IPS-15b (cell line): Measurements from ENCODE around the gene SURF2.
"Not testable (repeated sequence)": the region's sequence is repeated elsewhere in the genome, so short reads cannot be mapped to it uniquely, and the experiment has no call there.

Experiments used
- H3K27me3 ChIP-seq: one replicate; pipeline ENCODE4 v1.6.1; 2013; ENCODE audit warnings: low read length; ENCODE audit not compliant: control insufficient read depth, insufficient read depth
- H3K36me3 ChIP-seq: one replicate; pipeline ENCODE4 v1.6.1; 2013; ENCODE audit warnings: low read length; ENCODE audit not compliant: control insufficient read depth, insufficient read depth
- H3K4me1 ChIP-seq: one replicate; pipeline ENCODE4 v1.6.1; 2013; ENCODE audit warnings: mild to moderate bottlenecking, low read length; ENCODE audit not compliant: control insufficient read depth, insufficient read depth
- H3K4me3 ChIP-seq: one replicate; pipeline ENCODE4 v1.5.1; 2013; ENCODE audit warnings: low read depth, low read length
- H3K9ac ChIP-seq: one replicate; pipeline ENCODE4 v1.6.1; 2013; ENCODE audit warnings: low read depth, mild to moderate bottlenecking, low read length
- H3K9me3 ChIP-seq: one replicate; pipeline ENCODE4 v1.6.1; 2013; ENCODE audit warnings: mild to moderate bottlenecking, low read length; ENCODE audit not compliant: control insufficient read depth, insufficient read depth

Gene SURF2

GRCh38 chr9:133383438-133383837 lies 27.1 kb downstream of the SURF2 start:
- no peak overlapping the region for H3K9ac ChIP-seq
- no peaks in the 10 kb centered on the region for H3K36me3 ChIP-seq
- no peak overlapping the region for H3K4me3 ChIP-seq
- H3K27me3 ChIP-seq, result peaks cover 8% of the 10 kb centered on the region
- no peaks in the 10 kb centered on the region for H3K4me1 ChIP-seq
- no peaks in the 10 kb centered on the region for H3K9me3 ChIP-seq

DNA sequence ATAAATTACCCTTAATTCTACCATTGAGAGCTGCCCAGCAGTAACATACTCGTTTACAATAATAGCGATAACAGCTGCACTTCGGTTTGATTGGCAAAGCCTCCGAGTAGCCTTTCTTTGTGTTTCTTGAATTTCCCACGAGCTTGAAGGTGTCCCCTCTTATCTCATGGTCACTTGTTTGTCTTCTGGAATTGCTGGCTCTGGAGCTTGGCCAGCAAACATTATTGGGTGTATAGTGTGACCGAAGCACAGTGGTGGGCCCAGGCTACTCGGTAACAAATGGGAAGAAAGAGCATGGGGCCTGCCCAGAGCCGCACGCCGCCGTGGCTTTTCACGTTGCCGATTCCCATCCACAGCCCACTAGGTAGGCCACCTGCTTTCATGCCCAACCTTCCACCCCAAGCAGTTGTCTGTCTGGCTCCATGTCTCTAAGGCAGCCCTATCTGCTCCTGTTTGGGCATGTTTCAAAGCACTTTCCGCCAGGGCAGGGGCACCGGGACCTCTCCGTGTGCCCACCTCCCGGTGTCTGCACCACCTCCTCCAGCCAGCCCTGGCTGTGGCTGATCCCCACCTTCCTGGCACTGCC lies 28.5 kb downstream of the SURF2 start:
- Histone ChIP-seq H3K9me3 (no peaks in the 10 kb centered on the region), H3K27me3 (no peaks in the 10 kb centered on the region), H3K4me3 (no peak overlapping the region), H3K9ac (no peak overlapping the region), H3K4me1 (no peaks in the 10 kb centered on the region), H3K36me3 (no peaks in the 10 kb centered on the region)

DNA sequence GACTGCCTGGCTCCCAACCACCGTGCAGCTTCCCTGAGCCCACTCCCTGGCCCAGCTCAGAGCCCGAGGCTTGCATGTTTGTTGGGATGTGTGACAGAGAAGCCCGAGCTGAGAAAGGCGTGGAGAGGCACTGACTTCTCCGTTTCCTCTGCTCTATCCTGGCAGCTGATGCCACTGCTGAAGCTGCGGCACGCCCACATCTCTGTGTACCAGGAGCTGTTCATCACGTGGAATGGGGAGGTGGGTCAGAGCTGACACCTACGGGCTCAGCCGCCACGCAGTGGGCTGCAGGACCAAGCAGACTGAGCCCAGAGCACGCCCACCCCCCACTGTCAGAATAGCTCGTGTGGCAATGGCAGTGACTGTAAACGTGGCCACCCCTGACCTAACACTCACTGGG lies 29.1 kb downstream of the SURF2 start:
- Histone ChIP-seq H3K9ac (no peak overlapping the region), H3K4me1 (no peaks in the 10 kb centered on the region), H3K36me3 (no peaks in the 10 kb centered on the region), H3K4me3 (no peak overlapping the region), H3K27me3 (no peaks in the 10 kb centered on the region), H3K9me3 (no peaks in the 10 kb centered on the region)

DNA sequence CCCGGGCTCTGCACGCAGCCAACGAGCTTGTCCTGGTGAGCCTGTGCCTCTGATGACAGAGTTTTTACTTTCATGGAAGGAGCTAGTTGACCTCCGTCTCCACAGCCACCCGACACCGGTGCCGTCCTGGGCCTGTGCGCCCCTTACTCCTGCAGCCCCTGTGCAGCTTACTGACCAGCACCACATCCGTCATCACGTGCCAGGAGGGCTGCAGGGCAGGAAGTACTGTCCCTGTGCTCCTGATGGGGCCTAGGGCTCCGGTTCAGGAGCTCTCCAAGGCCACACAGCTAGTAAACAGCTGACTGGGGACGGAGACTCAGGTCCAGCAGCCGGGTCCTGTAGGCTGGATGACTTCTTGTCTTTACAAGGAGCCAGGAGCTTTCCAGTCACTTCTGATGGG lies 30.0 kb downstream of the SURF2 start:
- H3K9me3 ChIP-seq, result no peaks in the 10 kb centered on the region
- no peaks in the 10 kb centered on the region for H3K4me1 ChIP-seq
- no peaks in the 10 kb centered on the region for H3K36me3 ChIP-seq
- no peaks in the 10 kb centered on the region for H3K27me3 ChIP-seq
- H3K9ac ChIP-seq, result no peak overlapping the region
- no peak overlapping the region for H3K4me3 ChIP-seq

DNA sequence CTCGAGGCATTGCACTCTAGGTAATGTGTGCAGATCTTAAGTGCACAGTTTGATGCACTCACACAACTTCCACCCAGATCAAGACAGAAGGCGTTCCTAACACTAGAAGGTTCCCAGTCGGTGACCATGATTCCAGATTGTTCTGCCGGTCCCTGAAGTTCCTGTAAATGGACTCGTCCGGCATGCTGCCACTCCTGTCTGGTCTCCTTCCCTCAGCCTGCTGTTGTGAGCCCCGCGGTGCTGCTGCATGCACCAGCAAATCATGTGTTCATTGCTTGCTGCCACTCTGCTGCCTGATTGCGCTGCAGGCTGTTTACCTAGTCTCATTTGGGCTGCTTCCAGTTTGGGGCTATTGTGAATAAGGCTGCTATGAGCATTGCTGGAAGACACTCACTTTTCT lies 31.3 kb downstream of the SURF2 start:
- H3K9ac ChIP-seq, result no peak overlapping the region
- H3K4me1 ChIP-seq, result no peaks in the 10 kb centered on the region
- no peaks in the 10 kb centered on the region for H3K27me3 ChIP-seq
- no peaks in the 10 kb centered on the region for H3K9me3 ChIP-seq
- no peak overlapping the region for H3K4me3 ChIP-seq
- H3K36me3 ChIP-seq, result no peaks in the 10 kb centered on the region

- no peaks in the 10 kb centered on the region for H3K27me3 ChIP-seq
- no peaks in the 10 kb centered on the region for H3K4me1 ChIP-seq
- H3K9me3 ChIP-seq, result no peaks in the 10 kb centered on the region
- H3K4me3 ChIP-seq, result no peak overlapping the region
- no peaks in the 10 kb centered on the region for H3K36me3 ChIP-seq
- H3K9ac ChIP-seq, result no peak overlapping the region
These were observed 32.7 kb downstream of the SURF2 start for GRCh38 chr9:133389025-133389557.

GRCh38 chr9:133389562-133389961 lies 33.2 kb downstream of the SURF2 start:
- Histone ChIP-seq H3K36me3 (no peaks in the 10 kb centered on the region), H3K27me3 (no peaks in the 10 kb centered on the region), H3K9ac (no peak overlapping the region), H3K9me3 (no peaks in the 10 kb centered on the region), H3K4me1 (no peaks in the 10 kb centered on the region), H3K4me3 (no peak overlapping the region)

DNA sequence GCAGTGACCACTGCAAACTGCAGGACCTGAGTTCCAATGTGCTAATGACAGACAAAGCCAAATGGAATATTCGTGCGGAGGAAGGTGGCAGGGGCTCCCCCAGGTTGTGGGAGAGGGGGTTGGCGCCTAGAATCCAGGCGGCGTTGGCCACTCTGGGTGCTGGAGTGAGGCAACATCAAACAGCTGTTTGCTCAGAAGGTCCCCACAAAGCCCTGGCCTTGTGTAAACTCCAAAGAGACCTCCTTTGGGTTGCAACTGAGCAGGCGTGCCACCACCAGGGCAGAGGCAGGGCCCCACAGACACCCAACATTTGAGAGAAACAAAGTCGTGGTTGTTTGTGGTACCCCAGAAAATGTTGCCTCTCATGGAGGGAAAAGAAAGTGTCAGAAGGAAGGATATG lies 34.4 kb downstream of the SURF2 start:
- H3K27me3 ChIP-seq, result no peaks in the 10 kb centered on the region
- H3K9me3 ChIP-seq, result no peaks in the 10 kb centered on the region
- no peaks in the 10 kb centered on the region for H3K36me3 ChIP-seq
- H3K4me1 ChIP-seq, result no peaks in the 10 kb centered on the region
- H3K4me3 ChIP-seq, result no peak overlapping the region
- no peak overlapping the region for H3K9ac ChIP-seq

GRCh38 chr9:133391449-133391848 lies 35.1 kb downstream of the SURF2 start:
- H3K9me3 ChIP-seq, H3K4me1 ChIP-seq, H3K36me3 ChIP-seq, H3K4me3 ChIP-seq, H3K9ac ChIP-seq, H3K27me3 ChIP-seq: not testable (repeated sequence)

GRCh38 chr9:133392308-133392707 lies 36.0 kb downstream of the SURF2 start:
- not testable (repeated sequence) for H3K9me3 ChIP-seq, H3K9ac ChIP-seq, H3K27me3 ChIP-seq, H3K4me3 ChIP-seq, H3K36me3 ChIP-seq, H3K4me1 ChIP-seq

- no peak overlapping the region for H3K9ac ChIP-seq
- H3K9me3 ChIP-seq, result no peaks in the 10 kb centered on the region
- H3K4me3 ChIP-seq, result no peak overlapping the region
- H3K27me3 ChIP-seq, result no peaks in the 10 kb centered on the region
- no peaks in the 10 kb centered on the region for H3K4me1 ChIP-seq
- no peaks in the 10 kb centered on the region for H3K36me3 ChIP-seq
These were observed 37.0 kb downstream of the SURF2 start for GRCh38 chr9:133393399-133393798.

DNA sequence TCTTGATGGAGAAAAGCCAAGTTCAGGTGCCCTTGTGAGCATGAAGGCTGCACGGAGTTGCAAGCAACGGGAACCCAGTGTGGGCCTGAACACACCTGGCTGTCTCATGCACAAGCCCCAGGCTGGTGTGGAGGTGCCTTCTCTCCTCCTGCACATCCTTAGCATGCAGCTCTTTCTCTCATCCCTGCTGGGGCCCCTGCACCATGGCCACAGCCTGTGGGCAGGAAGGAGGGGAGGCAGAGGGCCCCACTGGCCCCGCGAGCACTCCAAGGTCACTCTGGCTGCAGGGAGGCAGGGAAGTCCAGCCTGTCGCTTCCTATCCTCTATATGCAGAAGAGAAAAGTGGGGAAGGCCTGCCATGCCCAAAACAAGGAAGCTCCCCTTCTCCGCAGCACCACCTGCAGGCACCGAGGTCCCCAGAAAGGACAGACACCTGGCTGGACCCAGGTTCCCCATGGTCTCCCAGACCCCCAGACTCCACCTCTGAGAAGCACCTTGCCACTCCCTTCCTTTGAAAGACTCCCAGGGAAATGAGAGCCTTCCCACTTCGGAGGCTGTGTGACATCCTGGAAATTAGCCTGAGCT lies 38.4 kb downstream of the SURF2 start:
- H3K27me3 ChIP-seq, result no peaks in the 10 kb centered on the region
- H3K36me3 ChIP-seq, result no peaks in the 10 kb centered on the region
- H3K9me3 ChIP-seq, result no peaks in the 10 kb centered on the region
- no peaks in the 10 kb centered on the region for H3K4me1 ChIP-seq
- H3K4me3 ChIP-seq, result no peak overlapping the region
- no peak overlapping the region for H3K9ac ChIP-seq
